Forelimb muscle (tissue), 1 donor: Measurements from ENCODE around the gene PTPRG. TPM values are rescaled to one million over a fixed set of nuclear protein-coding genes. Genes with fewer than 3 reads are reported as not detected.

Experiments
- DNase-seq: peaks from one replicate; pipeline ENCODE4 v3.0.0-alpha.2; 2013; ENCODE audit warnings: low read depth
- polyA plus RNA-seq: library from polyadenylated mRNA; unstranded; fragments of 120-200 nt; gene quantifications from one replicate; pipeline ENCODE4 v1.2.1, GENCODE V29; 2013; ENCODE audit not compliant: insufficient read length

PTPRG gene
- polyA plus RNA-seq, 1 donor = 24.2 TPM

DNA sequence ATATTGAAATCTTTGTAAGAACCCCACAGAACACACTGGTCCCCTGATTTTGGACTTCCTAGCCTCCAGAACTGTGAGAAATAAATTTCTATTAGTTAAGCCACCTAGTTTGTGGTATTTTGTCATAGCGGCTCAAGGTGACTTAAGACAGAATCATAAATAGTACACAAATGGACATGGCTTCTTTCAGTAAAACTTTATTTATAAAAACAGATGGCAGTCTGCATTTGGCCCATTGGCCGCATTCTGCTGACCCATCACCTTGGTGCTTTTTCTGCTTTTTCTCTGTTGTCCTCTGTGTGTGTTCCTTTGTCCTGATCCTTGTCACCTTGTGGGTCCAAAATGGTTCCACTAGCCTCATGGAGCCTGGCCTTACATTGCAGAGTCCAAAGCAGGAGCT lies 363.6 kb downstream of the PTPRG start:
- DNase-seq = no peak

DNA sequence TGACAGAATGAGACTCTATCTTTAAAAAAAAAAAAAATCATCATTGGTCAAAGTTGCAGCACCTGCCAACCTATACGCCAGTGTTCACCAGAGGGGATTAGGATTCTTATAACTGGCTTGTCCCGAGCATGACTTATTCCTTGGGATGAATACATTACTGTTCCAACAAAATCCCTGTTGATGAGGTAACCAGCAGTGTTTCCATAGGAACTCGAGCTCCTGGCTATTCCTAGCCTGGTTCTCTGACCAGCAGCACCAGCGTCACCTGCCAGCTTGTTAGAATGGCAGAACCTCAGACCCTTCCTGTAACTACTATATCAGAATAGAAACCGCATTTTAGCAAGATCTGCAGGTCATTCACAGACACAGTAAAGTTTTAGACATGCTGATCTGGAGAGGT lies 364.4 kb downstream of the PTPRG start:
- no peak for DNase-seq

DNA sequence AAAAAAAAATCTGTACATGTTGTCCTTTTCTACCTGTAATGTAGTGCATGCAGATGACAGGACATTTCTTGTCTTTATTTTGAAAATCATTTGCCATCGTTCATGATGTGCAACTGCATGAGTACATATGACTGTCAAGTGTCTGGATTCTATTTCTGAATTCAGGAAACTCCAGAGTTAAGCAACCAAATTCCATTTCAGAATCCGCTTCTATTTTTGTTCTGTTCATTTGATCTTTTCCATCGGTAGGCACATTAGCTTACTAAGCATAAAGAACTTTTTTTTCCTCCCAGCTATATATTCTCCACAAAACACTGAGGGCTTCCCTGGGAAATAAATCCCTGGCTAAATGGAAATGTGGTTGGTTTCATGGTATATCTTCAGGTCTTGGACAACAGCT lies 365.6 kb downstream of the PTPRG start:
- DNase-seq = no peak

DNA sequence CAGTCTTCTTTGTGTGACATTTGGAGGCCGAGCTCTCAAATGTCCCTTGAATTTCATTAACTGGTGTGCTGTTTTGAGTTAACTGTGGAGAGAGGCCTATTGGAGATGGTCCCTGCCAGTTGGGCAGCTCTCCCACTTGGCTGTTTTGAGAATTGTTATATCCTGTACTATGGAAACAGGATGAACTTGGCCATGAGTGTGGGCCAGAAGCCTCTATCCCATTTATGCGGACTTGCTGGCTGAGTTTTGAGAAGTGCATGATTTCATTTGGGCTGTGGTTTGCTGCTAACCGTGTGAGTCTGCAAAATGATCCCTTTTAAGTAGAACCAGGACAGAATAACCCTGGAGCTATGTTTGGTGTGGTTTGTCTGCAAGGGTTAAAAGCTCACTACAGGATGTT lies 366.0 kb downstream of the PTPRG start:
- DNase-seq = peak; percentile 95

DNA sequence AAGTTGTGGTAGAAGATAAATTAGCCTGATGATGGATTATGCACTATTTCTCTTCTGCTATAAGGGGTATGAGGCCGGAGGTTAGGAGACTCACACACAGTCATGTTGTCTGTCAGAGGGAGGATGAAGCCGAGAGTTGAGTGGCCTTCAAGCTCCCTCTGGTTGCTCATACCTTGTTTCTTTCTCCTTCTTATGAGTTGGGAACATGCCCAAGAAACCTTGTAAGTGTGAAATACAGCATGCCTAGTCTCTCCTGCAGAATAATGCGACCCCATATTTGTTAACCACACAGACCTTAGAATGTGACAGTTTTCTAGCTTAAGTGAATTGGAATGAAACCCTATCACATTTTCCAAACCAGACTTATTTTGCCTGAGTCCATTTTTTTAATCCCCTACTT lies 366.7 kb downstream of the PTPRG start:
- no peak for DNase-seq

DNA sequence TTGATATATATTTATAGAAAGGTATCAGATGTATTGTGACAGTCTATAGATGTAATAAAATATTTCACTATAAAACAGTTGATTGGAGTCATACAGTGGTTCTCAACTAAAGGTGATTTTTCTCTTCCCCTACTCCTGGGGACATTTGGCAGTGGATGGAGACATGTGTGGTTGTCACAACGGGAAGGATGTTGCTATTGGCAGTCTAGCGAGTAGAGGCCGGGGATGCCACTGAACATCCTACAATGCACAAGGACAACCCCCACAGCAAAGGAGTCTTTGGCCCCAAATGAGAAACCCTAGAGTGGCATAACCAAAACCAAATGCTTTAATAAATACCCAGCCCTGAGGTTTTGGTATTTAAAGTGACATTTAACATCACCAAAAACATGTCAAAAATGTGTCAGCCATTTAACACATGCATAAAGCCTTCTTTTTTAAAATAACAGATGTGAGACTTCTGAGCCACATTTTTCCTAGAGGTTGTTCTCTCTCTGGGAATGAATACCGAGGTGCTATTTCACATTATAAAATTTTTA lies 367.5 kb downstream of the PTPRG start:
- no peak for DNase-seq

DNA sequence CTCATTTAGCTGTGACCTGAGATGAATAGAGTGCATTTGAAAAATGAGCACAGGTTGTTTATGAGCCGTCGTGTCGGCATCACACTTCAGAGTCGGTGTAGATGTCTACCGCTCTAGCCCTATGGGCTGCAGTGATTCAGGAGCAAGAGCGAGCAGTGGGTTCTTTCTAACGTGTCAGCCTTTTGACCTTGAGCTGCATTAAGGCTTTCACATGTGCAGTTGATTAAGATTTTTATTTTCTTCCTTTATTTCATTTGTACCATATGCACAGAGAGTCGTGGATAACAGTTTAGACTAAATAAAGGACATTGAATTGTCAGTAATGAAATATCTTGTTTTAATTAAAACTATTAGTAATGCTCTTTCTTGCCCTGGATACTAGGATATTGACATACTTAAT lies 368.2 kb downstream of the PTPRG start:
- no peak for DNase-seq

DNA sequence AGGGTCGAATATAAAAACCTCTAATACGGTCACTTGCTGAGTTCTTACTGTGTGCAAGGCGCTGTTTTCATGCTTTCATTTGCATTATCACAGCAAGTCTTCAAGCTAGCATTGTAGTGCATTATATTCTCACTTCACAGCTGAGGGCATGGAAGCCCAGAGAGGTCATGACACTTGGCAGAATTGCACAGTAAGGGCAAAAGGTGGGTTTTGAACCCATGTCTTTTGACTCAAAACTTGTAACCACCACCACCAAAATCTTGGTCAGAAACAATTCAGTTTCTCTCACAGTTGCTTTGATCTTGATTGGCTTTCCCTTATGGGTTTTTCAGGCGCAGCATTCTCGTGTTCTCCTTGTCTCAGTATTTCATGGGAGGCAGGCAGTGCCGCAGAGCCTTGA lies 371.1 kb downstream of the PTPRG start:
- DNase-seq = no peak

DNA sequence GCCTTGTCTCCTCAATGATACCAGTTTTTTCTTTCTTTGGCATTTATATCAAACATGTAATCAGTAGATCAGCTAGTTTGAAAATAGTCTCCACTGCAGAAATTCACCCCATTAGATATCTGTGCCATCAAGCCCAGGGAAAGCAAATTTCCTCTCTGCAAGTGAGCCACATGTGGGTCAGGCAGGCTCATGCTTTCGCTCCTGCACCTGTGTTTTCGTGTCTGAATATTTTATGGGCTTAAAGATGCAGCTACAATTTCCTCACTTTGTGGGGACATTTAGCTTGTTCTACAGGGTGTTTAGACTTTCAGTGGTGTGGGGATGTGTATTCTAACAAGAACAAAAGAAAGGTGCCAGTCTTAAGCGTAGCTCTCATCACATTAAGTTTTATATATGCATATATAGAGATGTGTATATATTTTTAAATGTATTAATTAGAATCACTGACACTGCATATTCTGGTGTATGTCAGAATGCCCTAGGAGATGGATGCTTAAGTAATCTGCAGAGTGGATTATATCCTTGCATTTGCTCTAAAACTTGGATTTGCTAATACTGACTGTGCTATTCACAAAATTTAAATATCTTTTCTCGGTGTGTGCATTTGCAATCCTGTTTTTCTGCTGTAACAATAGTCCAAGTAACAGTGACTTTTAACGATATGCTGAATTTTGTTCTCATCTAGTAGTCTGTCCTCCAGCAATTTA lies 372.6 kb downstream of the PTPRG start:
- no peak for DNase-seq

DNA sequence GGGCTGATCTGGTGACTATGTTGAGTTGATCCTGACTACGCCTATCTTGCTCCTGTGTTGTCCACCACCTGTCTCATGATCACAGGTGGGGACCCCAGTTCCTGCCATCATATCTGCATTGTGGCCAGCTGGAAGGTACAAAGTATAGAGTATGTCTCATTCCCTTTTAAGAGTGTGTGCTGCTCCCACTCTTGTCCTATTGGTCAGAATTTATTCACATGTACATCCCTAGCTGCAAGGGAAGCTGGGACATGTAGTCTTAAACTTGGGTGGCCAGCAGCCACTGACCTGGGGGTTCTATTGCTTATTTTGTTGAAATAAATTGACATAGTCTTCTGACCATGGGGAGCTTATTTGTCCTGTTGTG lies 373.1 kb downstream of the PTPRG start:
- no peak for DNase-seq

DNA sequence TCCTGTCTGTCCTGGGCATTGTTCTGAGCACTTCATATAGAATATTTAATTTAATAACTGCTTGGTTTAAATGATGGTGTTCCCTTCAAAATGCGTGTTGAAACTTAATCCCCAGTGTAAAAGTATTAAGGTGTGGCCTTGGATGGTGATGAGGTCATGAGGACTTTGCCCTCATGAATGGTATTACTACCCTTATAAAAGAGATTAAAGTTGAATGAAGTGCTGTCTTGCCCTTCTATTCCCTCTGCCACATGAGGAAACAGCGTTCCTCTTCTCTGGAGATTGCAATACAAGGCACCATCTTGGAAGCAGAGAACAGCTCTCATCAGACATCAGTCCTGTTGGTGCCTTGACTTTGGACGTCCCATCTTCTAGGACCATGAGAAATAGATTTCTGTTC lies 374.4 kb downstream of the PTPRG start:
- DNase-seq = no peak

DNA sequence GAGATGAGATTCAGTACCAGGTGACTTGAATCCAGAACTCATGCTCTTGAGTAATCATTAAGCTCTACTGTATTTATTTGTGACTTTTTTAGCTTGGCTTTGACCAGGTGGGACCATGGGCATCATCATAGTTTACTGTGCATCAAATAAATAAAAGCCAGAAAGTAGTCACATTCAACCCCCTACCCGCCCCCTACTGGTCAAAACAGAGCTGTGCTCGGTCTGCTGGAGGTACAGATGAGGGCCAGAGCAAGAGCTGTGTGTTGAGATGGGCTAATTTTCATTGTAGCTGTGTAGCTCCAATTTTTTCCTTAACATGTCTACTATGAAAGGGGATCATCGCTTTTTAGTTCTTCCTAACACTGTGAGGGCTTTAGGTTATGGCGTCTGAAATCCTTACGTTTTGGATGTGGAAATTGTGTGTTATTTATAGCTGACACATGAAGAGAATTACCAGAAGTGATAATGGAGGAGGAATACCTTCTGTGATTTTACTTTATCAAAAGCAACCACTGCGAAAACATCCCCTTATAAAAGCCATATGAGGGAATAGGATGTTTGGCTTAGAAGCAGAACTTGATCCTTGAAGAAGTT lies 375.1 kb downstream of the PTPRG start:
- no peak for DNase-seq

DNA sequence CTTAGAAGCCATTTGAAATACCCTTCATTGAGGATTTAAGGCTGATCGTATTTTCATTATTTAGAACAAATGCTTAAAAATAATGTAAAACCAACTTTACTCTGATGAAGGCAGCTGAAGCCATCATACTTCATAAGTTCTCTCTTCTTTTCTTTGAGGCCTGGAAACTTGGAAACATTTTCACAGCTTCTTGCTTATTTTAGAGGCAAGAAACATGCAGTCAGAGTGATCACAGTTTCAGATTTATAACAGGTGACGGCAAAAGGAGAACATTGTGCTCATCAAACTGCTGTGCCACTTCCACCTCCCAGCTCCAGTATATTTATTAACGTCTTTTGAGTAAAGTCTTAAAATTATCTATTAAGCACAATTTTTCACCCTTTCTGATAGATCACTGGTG lies 376.1 kb downstream of the PTPRG start:
- no peak for DNase-seq

DNA sequence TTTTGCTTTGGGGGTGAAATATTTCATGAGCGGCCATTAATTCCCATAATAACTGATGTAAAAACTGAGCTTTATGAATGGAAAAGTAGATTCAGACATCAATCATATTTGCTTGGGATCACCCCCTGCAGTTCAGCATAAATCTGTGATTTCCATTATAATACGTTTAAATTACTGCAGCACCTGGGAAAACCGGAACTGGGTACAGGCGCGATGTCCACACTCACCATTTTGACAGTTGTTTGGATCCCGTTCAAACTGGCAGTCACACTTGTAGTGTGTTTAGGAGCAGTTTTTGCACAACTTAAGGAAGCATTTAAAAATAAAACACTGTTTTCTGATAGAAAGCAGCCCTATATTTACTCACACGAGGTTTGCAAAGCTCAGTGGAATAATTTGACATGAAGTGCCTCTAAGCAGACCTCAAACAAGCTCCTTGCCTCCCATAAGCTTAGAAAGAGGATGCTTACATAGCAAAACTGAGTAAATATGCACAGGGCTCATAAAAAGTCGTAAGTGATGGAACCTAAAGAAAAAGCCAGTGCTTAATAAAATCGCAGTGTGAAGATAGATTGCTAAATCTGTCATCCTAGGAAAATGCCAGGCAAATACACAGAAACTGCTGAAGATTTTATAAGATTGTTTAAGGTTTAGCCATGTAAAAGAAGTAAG lies 377.6 kb downstream of the PTPRG start:
- no peak for DNase-seq

DNA sequence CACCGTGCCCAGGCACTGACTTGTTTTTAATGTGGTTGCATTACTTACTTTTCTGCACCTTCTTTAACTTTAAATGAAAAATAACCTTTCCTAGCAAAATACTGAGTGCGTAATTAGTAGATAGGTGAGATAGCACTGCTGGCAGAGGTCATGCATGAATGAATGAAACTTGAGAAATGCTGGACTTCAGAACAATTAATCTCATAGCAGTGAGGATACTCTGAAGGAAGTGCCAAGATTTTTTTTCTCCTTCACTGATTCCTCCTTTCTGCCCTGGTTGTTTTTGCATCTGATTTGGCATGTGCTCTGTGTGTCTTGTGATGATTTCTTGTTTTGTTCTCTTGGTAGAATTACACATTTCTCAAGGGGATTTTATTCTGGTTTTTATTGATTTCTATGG lies 378.9 kb downstream of the PTPRG start:
- DNase-seq = no peak

DNA sequence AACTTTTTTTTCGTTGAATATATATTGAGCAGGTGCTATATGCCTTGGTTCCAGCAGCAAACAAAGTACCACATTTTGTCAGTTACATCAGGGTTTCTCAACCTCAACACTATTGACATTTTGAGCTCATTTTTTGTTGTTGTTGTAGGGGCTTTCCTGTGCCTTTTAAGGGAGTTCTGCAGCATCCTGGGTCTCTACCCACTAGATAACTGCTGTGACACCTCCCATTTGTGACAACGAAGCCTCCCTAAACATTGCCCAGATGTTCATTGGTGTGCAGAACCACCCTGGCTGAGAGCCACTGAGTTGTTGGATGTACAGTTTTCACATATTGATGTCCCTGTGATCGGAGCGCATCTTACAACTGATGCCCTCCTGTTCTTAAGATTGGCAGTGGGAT lies 382.6 kb downstream of the PTPRG start:
- DNase-seq = no peak

DNA sequence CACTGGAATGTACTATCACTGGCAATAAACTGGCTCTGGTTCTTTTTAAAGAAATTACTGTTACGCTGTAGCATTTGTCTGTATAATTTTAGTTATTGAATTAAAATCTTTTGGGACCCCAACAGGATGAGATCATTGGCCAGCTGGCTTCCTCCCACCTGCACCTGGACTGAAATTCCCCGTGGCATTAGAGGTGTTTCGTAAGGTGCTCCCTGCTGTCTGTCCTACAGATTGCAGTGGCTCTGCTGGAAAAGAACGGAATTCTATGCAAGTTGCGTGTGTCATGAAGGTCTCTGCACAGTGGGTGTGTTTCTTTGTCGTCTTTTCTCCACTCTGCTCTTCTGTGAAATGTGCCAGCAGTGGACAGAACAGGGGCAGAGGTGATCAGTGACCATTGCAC lies 383.4 kb downstream of the PTPRG start:
- no peak for DNase-seq

DNA sequence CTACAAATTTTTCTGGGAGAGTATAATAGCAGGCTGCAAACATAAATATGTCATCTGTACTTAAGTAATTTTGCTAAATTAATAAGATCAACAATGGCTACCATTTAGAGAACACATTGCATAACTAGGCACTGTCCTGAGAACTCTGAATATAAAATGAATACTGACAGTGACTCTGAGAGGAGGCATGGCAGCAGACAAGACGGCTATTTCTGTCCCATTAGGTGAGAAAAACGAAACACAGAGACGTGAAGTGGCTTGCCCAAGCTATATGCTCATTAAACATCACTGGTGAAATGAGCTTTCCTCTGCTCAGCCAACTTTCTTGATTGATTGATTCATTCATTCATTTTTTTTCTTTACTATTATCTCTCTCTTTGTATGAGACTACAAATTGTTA lies 384.3 kb downstream of the PTPRG start:
- no peak for DNase-seq

DNA sequence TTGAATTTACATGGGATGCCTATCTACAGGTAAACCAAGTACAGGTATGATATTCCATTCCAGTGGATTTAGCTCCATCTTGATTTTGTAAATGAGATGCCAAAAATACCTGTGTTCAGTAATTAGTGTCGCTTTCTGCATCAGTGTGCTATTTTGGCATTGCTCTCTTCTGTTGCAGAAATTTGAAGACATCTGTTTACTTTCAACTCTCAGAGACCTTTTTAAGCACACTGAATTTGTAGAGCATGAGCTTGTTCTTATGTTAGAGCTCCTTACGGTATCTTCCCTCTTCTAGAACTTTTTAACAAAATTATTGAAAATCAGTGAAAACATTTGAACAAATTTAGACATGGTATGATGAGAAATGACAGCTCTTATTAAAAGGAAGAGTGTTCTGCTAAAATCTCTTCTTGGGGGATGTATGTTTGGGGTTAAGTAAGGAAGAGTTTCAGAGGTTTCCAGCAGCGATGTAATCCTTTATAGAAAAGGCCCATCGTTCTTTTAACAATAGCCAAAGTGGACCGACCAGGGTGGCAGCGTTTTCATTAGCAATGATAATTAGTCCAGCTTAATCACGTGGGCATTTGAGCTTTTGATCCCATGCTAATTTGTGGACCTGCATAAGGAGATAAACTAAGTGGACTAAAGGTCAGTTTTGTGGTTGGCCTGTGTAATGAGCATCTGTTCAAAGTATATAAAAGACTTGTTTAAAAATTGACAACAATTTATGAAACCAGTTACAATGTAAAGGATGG lies 385.4 kb downstream of the PTPRG start:
- DNase-seq = no peak

DNA sequence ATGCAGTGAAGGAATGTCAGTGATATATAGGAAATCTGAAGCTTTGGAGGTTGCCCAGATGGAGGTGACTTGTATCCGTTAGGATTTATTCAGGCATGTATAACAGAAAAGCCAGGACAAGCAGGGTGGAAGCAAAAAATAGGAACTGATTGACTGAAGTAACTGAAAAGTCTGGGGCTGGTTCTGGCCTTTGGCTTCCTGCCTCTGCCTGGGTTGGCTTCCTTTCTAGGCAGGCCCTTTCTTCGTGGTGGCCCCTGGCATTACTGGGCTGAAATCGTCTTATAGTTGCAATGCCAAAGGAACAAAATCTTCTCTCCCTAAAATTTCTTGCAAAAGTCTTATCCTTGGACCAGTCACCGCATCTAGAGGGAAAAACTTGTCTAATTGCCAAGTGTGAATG lies 386.1 kb downstream of the PTPRG start:
- no peak for DNase-seq

DNA sequence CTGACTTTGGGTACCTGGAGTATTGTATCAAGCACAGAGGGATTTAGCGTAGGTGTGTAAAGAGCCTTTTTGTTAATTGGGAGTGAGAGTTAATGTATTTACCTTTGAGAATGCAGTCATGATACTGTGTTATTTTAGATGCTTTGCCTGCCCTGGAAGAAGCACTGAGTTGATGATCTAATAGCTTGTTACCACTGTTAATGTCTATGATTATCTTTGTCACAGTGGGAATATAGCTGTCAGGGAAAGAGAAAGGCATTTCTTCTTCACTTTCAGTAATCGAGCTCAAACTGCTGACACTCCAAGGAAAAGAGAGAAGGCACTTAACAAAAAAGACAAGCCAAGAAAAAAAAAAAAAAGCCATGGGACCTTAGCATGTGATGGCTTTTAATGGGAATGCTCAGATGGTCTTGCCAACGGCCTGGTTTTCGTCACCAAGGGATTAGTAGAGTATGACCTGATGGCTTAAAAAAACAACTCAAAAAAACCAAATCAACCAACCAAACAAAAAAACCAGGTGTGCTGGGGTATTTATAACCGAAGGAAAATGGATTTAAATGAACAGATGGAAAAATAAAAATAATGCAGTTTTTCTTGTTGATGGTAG lies 387.4 kb downstream of the PTPRG start:
- DNase-seq = no peak

DNA sequence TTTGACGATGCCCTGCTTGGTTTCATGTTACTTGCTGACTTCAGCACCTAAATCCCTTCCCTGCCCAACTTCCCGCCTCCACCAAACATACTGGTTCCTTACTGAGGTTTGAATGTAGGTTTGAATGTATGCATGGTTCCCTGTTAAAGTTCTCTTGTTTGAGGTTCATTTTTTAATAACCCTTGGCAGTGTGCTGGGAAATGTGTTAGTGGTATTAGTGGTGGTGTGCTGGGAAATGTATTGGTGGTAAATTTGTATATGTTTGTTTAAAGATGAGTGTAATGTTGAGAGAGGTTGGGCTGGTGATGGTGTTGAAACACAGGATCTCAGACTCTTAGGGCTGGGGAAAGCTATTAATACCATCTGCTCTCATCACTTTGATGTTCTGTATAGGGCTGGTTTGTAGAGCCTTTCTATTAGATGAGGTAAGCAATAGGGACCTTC lies 392.7 kb downstream of the PTPRG start:
- no peak for DNase-seq
